Measurements from ENCODE around the gene SYVN1. TPM values are rescaled to one million over a fixed set of nuclear protein-coding genes. Genes with fewer than 3 reads are reported as not detected.

SYVN1 gene
- total RNA-seq, 1 experiment from 2014 or later, result 34.8 TPM

GRCh38 chr11:65107078-65107477 is 27.2 kb downstream of the SYVN1 start (continued):
- TF ChIP-seq AFF4 (CRISPR knock-in tag; IDR thresholded peaks at IDR 0.05; ENCODE audit: borderline replicate concordance), result no peak
- TF ChIP-seq TP53 (CRISPR knock-in tag; IDR thresholded peaks at IDR 0.05), result no peak
- TF ChIP-seq ZNF532 (CRISPR knock-in tag; IDR thresholded peaks at IDR 0.05; ENCODE audit: borderline replicate concordance), result no peak
- no peak for TF ChIP-seq HMGA2 (CRISPR knock-in tag; IDR thresholded peaks at IDR 0.05)

GRCh38 chr11:65104628-65105027 is 29.7 kb downstream of the SYVN1 start:
- H3K9me3 Mint-ChIP-seq, result no peaks in the 10 kb centered on the region
- H3K4me1 Mint-ChIP-seq, result no peaks in the 10 kb centered on the region
- no peak overlapping the region for H3K27ac Mint-ChIP-seq
- ATAC-seq, result no peak
- no peak overlapping the region for H3K4me3 Mint-ChIP-seq
- CTCF ChIA-PET, result no interaction called here
- POLR2A ChIA-PET, result no interaction called here
- H3K36me3 Mint-ChIP-seq, result peaks cover 3% of the 10 kb centered on the region; the same call in 1 of the 2 replicates
- no peak for TF ChIP-seq RELA (CRISPR knock-in tag; IDR thresholded peaks at IDR 0.05; ENCODE audit: borderline replicate concordance)
- TF ChIP-seq ZNF219 (CRISPR knock-in tag; IDR thresholded peaks at IDR 0.05; ENCODE audit: borderline replicate concordance), result no peak
- no peak for TF ChIP-seq SMAD3 (CRISPR knock-in tag; IDR thresholded peaks at IDR 0.05; ENCODE audit: borderline replicate concordance)
- TF ChIP-seq CREB1 (CRISPR knock-in tag; IDR thresholded peaks at IDR 0.05), result no peak
- TF ChIP-seq ZNF121 (CRISPR knock-in tag; IDR thresholded peaks at IDR 0.05), result no peak
- no peak for TF ChIP-seq TCF7 (CRISPR knock-in tag; IDR thresholded peaks at IDR 0.05; ENCODE audit: low read depth)
- no peak for TF ChIP-seq ETV6 (CRISPR knock-in tag; IDR thresholded peaks at IDR 0.05)
- no peak for TF ChIP-seq FOXJ3 (CRISPR knock-in tag; IDR thresholded peaks at IDR 0.05; ENCODE audit: borderline replicate concordance)
- no peak for TF ChIP-seq RORB (CRISPR knock-in tag; IDR thresholded peaks at IDR 0.05)
- DNase-seq (ENCODE audit: low spot score), result no peak
- no peaks in the 10 kb centered on the region for H3K27me3 Mint-ChIP-seq (ENCODE audit: low read depth)

- ATAC-seq, result no peak
- Mint-ChIP-seq H3K36me3 (peaks cover 7% of the 10 kb centered on the region; the same call in 1 of the 2 replicates), H3K4me3 (no peak overlapping the region), H3K27ac (no peak overlapping the region), H3K27me3 (ENCODE audit: low read depth) (no peaks in the 10 kb centered on the region), H3K4me1 (no peaks in the 10 kb centered on the region), H3K9me3 (no peaks in the 10 kb centered on the region)
- DNase-seq (ENCODE audit: low spot score), result no peak
- TF ChIP-seq ZSCAN18 (CRISPR knock-in tag; IDR thresholded peaks at IDR 0.05) (no peak), ETV6 (CRISPR knock-in tag; IDR thresholded peaks at IDR 0.05) (no peak), TEAD1 (CRISPR knock-in tag; IDR thresholded peaks at IDR 0.05) (no peak), CREB1 (CRISPR knock-in tag; IDR thresholded peaks at IDR 0.05) (no peak), ZNF423 (CRISPR knock-in tag; IDR thresholded peaks at IDR 0.05) (no peak), NFATC4 (CRISPR knock-in tag; IDR thresholded peaks at IDR 0.05) (no peak), PRDM15 (CRISPR knock-in tag; IDR thresholded peaks at IDR 0.05) (no peak), SP1 (CRISPR knock-in tag; conservative IDR thresholded peaks at IDR 0.05) (no peak), MXD4 (CRISPR knock-in tag; IDR thresholded peaks at IDR 0.05; ENCODE audit: borderline replicate concordance) (no peak), EMX1 (CRISPR knock-in tag; IDR thresholded peaks at IDR 0.05) (no peak), OVOL2 (CRISPR knock-in tag; IDR thresholded peaks at IDR 0.05; ENCODE audit: borderline replicate concordance) (no peak), ZNF416 (CRISPR knock-in tag; IDR thresholded peaks at IDR 0.05) (no peak)
- POLR2A ChIA-PET, result interaction anchor here (1.6 kb wide), 1 partner anchor 8 kb away, joined by 3 read pairs; the partner anchor contains the start of gene TM7SF2
- CTCF ChIA-PET, result no interaction called here
Observed at GRCh38 chr11:65103476-65103875, 30.8 kb downstream of the SYVN1 start.
